Measurements from ENCODE around the gene FAM124A.

DNA sequence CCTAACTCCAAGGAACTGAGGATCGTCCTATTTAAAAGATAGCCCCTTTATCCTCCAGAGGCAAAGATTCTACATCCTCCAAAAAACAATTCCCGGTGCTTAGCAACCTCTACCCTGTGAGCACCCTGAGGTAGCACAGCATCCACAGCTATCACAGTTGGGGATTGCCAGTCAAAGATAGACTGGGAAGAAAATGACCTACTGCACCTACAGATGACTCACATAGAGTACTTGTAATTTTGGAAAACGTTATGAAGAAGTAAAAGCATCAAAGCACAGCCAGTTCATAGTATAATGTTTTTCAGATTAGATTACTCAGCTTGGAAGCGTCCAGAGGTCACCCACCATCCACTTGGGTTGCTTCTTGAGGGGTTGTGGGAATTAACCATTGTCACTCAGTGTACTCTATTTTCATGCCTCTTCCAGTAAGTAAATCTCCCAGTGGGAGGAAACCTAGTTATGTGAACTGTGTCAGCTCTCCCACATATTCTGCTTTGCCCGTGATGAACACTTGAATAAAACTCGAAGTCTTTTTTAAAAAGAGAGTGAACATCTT is 8.9 kb upstream of the FAM124A start:
- TF ChIP-seq GATA3 (IDR thresholded peaks at IDR 0.05; ENCODE audit: low read depth, low read length) (no peak), GATA2 (IDR thresholded peaks at IDR 0.05; ENCODE audit: low read depth, low read length) (no peak)

All from SH-SY5Y (cell line).